NCI-H226 (cell line): ENCODE results near the gene C12orf43.
"Not testable (repeated sequence)": the region's sequence is repeated elsewhere in the genome, so short reads cannot be mapped to it uniquely, and the experiment has no call there.

ENCODE experiments used
- DNase-seq: peaks from one replicate; pipeline ENCODE4 v3.0.0-alpha.2; 2015

Gene C12orf43, protein sequence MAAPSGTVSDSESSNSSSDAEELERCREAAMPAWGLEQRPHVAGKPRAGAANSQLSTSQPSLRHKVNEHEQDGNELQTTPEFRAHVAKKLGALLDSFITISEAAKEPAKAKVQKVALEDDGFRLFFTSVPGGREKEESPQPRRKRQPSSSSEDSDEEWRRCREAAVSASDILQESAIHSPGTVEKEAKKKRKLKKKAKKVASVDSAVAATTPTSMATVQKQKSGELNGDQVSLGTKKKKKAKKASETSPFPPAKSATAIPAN

DNA sequence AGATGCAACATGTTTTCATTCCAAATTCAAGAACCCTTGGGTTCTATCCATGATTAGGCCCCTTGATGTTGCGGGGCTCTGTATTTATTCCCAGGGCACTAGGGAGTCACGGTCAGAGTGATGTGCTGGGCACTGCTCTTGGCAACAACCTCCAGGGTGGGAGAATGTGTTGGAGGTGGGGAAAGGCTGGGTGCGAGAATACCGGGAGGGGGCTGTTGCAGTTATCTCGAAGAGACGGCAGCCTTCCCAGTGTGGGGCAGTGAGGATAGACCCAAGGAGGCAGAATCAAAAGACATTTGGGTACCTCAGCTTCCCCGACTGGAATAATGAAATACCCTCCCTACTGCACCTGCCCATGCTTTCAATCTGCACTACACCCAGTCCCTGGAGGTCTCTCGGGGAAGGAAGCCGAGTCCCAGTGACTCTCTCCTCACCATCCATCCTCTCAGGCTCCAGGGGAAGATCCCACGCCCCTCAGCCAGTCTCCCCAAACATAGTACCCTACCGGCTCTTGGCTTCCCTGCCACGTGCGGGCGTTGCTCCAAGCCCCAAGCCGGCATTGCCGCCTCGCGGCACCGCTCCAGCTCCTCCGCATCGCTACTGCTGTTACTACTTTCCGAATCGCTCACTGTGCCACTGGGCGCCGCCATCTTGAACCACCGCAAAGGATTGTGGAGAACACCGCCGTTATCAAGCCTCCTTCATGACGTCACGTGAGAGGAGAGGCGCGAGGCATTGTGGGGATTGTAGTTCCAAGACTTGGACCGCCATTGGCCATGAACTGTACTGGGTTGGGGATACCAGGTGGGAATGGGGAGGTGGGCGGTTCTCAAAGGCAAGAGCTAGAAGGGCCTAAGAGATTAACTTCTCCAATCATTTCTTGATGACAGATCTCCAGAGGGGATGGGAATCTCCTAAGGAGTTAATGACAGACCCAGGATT is at the start of gene C12orf43:
Gene C12orf43, minus strand, starts transcription at position 663 of the 942 bp plus-strand sequence. Its CDS starts 13 bp downstream, at position 650.
- peak; percentile 82 for DNase-seq

- no peak for DNase-seq
Measured at GRCh38 chr12:121065345-121065744, 49.1 kb upstream of the C12orf43 start.

DNA sequence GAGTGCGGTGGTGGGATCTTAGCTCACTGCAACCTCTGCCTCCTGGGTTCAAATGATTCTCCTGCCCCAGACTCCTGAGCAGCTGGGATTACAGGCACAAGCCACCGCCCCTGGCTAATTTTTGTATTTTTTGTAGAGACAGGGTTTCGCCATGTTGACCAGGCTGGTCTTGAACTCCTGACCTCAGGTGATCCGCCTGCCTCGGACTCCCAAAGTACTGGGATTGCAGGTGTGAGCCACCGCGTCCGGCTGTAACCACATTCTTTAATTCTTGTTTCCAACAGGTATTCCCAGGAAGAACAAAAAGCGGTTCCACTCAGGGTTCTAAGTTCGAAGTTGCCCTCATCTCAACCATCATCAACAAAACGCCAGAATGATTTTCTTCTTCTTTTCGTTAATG is 48.3 kb upstream of the C12orf43 start:
- not testable (repeated sequence) for DNase-seq

DNA sequence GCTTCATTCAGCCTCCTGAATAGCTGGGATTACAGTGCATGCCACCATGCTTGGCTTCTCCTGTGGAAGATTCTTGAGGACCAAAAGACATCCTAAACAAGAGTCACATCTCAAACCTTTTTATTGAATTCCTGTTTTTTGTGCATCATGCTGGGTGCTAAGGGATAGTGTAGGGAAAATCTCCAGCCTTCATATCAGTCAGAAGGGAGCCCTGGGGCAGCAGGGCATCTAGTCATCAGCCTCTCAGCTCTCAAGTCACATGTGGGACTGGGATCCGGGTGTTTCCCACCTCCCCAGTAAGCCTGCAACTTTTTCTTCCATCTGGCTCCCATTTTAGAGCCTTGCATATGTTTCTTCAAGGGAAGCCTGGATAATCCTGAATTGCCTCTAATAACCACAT is 47.8 kb upstream of the C12orf43 start:
- DNase-seq = no peak

- DNase-seq = no peak
Measured at GRCh38 chr12:121062391-121063045, 46.2 kb upstream of the C12orf43 start.

- DNase-seq = peak; percentile 15
Measured at GRCh38 chr12:121061831-121062230, 45.5 kb upstream of the C12orf43 start.

DNA sequence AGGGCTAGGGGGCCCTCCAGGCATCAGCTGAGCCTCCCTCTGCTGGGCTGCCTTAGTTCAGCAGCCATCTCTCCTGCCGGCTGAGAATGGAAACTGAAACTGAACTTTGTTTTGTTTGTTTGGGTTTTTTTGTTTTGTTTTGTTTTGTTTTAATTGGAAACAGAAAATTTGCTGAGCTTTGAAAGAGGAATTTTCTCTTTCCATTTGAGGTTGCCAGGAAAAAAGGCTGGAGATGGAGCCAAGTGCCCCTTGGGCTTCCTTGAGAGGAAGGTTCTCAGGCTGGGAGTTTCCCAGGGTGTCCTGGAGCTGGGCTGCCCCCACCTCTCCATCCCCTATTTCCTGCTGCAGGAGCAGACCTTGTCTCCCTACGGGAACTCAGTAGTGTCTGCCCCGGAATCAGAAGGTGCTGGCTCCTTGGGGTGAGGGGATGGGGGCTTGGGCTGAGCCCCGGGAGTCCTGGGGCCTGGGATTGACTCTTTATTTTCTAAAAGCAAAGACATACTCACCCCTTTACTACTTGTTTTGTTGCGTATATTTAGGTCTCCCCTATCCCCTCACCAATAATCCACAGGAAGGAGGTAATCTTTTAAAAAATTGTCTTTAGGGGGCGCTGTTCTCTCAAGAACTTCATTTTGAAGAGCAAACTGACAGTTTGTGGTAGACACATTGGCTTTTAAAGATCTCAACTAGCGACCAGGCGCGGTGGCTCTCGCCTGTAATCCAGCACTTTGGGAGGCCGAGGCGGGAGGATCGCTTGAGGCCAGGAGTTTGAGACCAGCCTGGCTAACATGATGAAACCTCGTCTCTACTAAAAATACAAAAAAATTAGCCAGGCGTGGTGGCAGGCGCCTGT is 44.1 kb upstream of the C12orf43 start:
- peak; percentile 38 for DNase-seq

GRCh38 chr12:121059031-121059898 is 43.0 kb upstream of the C12orf43 start:
- no peak for DNase-seq

- DNase-seq = no peak
Measured at GRCh38 chr12:121057794-121058193, 41.5 kb upstream of the C12orf43 start.

DNA sequence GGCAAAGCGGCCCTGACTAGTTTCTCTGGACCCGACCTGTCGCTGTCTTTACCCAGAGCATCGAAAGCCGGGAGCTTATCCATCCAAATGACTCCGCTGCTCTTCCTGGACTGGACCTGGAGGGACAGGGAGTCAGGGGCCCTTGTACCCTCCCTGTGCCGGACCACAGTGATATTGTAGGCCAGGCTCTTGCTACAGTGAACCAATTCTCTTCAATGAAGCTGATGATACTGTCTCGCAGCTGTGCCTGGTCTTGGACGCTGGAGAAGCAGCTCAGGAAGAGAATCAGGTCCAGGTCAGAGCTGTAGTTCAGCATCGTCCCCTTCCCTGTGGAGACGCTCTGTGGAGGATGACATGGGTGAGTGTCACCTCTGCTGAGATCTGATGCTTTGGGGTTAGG is 37.4 kb upstream of the C12orf43 start:
- no peak for DNase-seq

GRCh38 chr12:121050725-121051124 is 34.4 kb upstream of the C12orf43 start:
- DNase-seq = no peak

DNA sequence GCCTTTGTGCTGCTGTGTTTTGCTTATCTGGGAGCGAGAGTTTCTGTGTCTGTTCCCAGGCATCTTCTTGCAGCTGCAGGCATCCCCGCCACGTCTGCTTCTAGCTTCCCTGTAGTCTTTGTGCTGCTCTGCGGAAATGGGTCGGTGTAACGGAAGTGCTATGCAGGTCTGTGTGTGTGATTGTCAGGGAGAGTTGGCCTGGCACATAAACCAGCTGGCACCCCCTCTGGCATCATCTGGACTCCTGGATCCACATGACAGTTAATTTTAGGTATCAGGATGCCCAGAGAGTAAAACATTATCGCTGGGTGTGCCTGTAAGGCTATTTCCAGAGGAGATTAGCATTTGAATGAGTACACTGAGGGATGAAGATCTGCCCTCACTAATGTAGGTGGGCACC is 32.2 kb upstream of the C12orf43 start:
- DNase-seq = no peak

GRCh38 chr12:121047400-121047799 is 31.1 kb upstream of the C12orf43 start:
- not testable (repeated sequence) for DNase-seq

DNA sequence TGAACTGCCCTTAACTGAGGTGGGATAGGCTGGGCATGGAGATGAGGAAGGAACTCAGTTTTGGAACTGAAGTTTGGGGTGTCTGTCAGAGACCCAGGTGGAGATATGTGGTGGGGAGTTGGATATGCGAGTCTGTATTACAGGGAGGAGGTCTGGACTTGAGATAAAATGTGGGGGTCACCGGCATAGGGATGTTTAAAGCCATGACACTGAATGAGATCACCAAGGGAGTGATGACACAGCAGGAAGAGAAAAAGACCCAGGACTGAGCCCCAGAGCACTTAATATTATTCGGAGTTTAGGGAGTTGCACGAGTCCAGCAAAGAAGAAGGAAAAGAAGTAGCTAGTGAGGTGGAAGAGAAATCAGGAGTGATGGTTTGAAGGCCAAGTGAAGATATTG is 26.8 kb upstream of the C12orf43 start:
- no peak for DNase-seq

GRCh38 chr12:121038861-121039668 is 22.8 kb upstream of the C12orf43 start, which contains the start of gene OASL:
Gene OASL (minus strand): TSS chr12:121039246. CDS start chr12:121038971, 275 bp downstream.
- no peak for DNase-seq

- peak; percentile 90 for DNase-seq
Measured at GRCh38 chr12:121036810-121037326, 20.6 kb upstream of the C12orf43 start.

- DNase-seq = no peak
Measured at GRCh38 chr12:121034616-121035305, 18.5 kb upstream of the C12orf43 start.

DNA sequence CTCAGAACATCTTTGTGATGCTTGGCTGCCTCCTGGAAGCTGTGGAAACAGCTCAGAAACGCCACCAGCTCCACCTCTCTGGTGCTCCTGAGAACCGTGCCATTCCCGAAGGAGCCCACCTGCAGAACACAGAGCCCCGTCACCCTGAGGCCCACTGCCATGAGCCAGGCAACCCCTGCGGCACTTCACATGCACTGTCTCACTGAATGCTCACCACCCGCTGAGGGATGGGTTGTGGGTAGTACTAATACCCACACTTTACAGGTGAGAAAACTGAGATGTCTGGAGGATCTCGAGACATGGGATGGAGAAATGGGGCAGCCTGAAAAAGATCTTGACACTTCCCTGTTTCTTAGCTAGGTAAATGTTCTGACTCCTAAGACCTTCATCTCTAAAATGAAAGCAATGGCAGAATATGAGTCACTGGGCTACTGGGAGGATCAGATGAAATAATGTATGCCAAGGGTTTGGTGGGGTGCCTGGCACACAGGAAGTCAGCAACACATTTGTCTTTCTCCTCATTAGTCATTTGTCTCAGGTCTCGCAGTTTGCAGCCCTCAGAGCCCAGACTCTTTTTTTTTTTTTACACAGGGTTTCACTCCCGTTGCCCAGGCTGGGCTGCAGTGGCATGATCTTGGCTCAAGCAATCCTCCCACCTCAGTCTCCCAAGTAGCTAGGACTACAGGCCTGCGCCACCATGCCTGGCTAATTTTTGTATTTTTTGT is 17.5 kb upstream of the C12orf43 start:
- DNase-seq = peak; percentile 91
